AG09309 (cell line): Measurements from ENCODE around the gene CAMK2B.

Experiments
- DNase-seq: peaks from one replicate; pipeline ENCODE4 v3.0.0-alpha.2; 2010; ENCODE audit warnings: low read depth
- H3K4me3 ChIP-seq: 2 replicates; pipeline ENCODE4 v1.5.1; 2011; ENCODE audit warnings: mild to moderate bottlenecking, low read depth, low read length, moderate library complexity; ENCODE audit not compliant: control insufficient read depth
- CTCF ChIP-seq: IDR thresholded peaks from 2 replicates; pipeline ENCODE4 v1.5.1; 2011; ENCODE audit warnings: mild to moderate bottlenecking, low read depth, low read length, inconsistent platforms; ENCODE audit not compliant: insufficient read depth, control insufficient read depth; ENCODE audit errors: missing control alignments

CAMK2B gene

DNA sequence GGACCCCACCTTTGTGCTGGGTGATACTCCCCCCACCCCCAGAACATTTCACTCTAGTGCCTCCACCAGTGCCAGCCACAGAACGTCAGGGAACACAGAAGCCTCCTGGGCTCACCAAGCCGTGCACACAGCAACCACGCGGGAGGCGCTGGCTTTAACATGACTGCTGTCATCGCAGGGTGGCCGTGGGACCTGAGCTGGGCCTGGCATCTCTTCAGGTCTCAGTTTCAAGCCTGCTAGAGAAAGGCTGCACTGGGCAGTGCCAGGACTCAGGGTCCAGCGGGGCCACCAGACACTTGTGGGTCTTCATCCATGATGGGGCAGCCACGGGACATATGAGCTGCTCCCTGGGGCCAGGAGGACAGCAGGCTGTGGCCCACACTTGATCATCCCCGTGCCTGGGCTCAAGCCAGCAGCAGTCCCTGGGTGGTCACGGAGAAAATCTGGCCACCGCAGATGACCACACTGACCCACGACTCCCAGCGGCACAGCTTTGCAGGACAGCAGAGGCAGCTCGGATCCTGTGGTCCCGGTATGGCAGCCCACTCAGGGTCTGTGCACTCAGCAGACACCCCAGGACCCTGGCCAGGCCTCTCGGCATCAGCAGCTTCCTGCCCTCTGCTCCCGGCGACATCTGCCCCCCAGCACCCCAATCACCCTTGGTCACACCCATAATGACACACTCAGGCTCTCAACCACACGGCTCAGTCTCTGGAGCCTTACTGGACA, 44.2 kb downstream of the CAMK2B start:
- no peak overlapping the region for H3K4me3 ChIP-seq
- no peak for DNase-seq
- TF ChIP-seq CTCF = no peak

- TF ChIP-seq CTCF = no peak
- no peak overlapping the region for H3K4me3 ChIP-seq
- DNase-seq = no peak
These were observed 44.8 kb downstream of the CAMK2B start for GRCh38 chr7:44280636-44280992.

- DNase-seq = no peak
- H3K4me3 ChIP-seq = no peak overlapping the region
- TF ChIP-seq CTCF = no peak
These were observed 45.5 kb downstream of the CAMK2B start for GRCh38 chr7:44279731-44280505.

GRCh38 chr7:44279286-44279685, 46.1 kb downstream of the CAMK2B start:
- TF ChIP-seq CTCF = no peak
- no peak overlapping the region for H3K4me3 ChIP-seq
- no peak for DNase-seq

GRCh38 chr7:44278451-44279161, 46.8 kb downstream of the CAMK2B start:
- TF ChIP-seq CTCF = no peak
- no peak overlapping the region for H3K4me3 ChIP-seq
- no peak for DNase-seq

DNA sequence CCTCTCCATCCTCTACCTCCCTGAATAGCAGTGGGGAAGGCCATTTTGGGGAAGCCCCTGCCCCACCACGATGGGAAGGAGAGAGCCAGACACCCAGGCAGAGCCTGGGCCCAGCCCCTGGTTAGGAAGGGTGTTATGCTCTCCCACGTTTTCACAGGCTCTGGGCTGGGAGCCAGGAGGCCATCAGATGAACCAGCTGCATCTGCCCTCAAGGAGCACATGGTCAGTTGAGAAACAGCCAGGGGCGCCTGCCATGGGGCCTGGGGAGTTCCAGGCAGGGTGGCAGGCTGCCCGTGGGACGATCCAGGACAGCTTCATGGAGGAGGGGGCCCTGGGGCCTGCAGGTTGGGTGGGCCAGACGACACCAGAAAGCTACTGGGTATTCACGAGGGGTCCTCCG, 47.5 kb downstream of the CAMK2B start:
- H3K4me3 ChIP-seq = no peak overlapping the region
- no peak for DNase-seq
- TF ChIP-seq CTCF = no peak
